SK-N-SH treated with all-trans-retinoic acid at 6 μM for 48 hours (cell line): ENCODE data around the gene PDRG1.

ENCODE experiments used
- ATAC-seq: fragments of 200-7000 bp; cut with Tn5 transposase; 3 replicates; pipeline ENCODE4 v1.9.1; 2020; ENCODE audit warnings: mild to moderate bottlenecking, moderate library complexity
- CREB5 ChIP-seq: fragments of 250-450 bp; sonication (Bioruptor Pico); IDR thresholded peaks from 2 replicates; pipeline ENCODE4 v1.5.1; 2020; ENCODE audit warnings: low read depth, mild to moderate bottlenecking, moderate library complexity
- CSRNP3 ChIP-seq: fragments of 250-450 bp; sonication (Bioruptor Pico); IDR thresholded peaks from 2 replicates; pipeline ENCODE4 v1.5.1; 2021; ENCODE audit warnings: mild to moderate bottlenecking, moderate library complexity
- ESRRG ChIP-seq: fragments of 250-450 bp; sonication (Bioruptor Pico); IDR thresholded peaks from 2 replicates; pipeline ENCODE4 v1.6.1; 2021; ENCODE audit warnings: mild to moderate bottlenecking
- GLIS3 ChIP-seq: fragments of 250-450 bp; sonication (Bioruptor Pico); IDR thresholded peaks from 2 replicates; pipeline ENCODE4 v1.5.0; 2020; ENCODE audit warnings: mild to moderate bottlenecking, moderate library complexity
- OSR1 ChIP-seq: fragments of 250-450 bp; sonication (Bioruptor Pico); IDR thresholded peaks from 2 replicates; pipeline ENCODE4 v1.8.0; 2022; ENCODE audit warnings: moderate library complexity, mild to moderate bottlenecking, inconsistent platforms
- POU6F1 ChIP-seq: fragments of 250-450 bp; sonication (Bioruptor Pico); IDR thresholded peaks from 2 replicates; pipeline ENCODE4 v1.8.0; 2021; ENCODE audit warnings: low read depth, mild to moderate bottlenecking, moderate library complexity, borderline replicate concordance
- PPARA ChIP-seq: fragments of 250-450 bp; sonication (Bioruptor Pico); IDR thresholded peaks from 2 replicates; pipeline ENCODE4 v1.5.0; 2020; ENCODE audit warnings: mild to moderate bottlenecking, borderline replicate concordance
- RARB ChIP-seq: fragments of 250-450 bp; sonication (Bioruptor Pico); IDR thresholded peaks from 2 replicates; pipeline ENCODE4 v1.8.0; 2021; ENCODE audit warnings: mild to moderate bottlenecking, moderate library complexity
- SNAI2 ChIP-seq: fragments of 250-450 bp; sonication (Bioruptor Pico); IDR thresholded peaks from 2 replicates; pipeline ENCODE4 v1.5.0; 2020; ENCODE audit warnings: mild to moderate bottlenecking, moderate library complexity
- TCF4 ChIP-seq: fragments of 250-450 bp; sonication (Bioruptor Pico); IDR thresholded peaks from 2 replicates; pipeline ENCODE4 v1.8.0; 2021; ENCODE audit warnings: mild to moderate bottlenecking, moderate library complexity, borderline replicate concordance
- TOX ChIP-seq: fragments of 250-450 bp; sonication (Bioruptor Pico); IDR thresholded peaks from 2 replicates; pipeline ENCODE4 v1.8.0; 2021; ENCODE audit warnings: mild to moderate bottlenecking, moderate library complexity, borderline replicate concordance
- TSHZ2 ChIP-seq: fragments of 250-450 bp; sonication (Bioruptor Pico); IDR thresholded peaks from 2 replicates; pipeline ENCODE4 v1.5.0; 2020; ENCODE audit warnings: mild to moderate bottlenecking, moderate library complexity
- ZC3H10 ChIP-seq: fragments of 250-450 bp; sonication (Bioruptor Pico); IDR thresholded peaks from 2 replicates; pipeline ENCODE4 v1.5.1; 2021; ENCODE audit warnings: mild to moderate bottlenecking, moderate library complexity
- ZFP3 ChIP-seq: fragments of 250-450 bp; sonication (Bioruptor Pico); IDR thresholded peaks from 2 replicates; pipeline ENCODE4 v1.5.0; 2020; ENCODE audit warnings: mild to moderate bottlenecking, moderate library complexity
- ZFP30 ChIP-seq: fragments of 450-650 bp; formaldehyde crosslinking; IDR thresholded peaks from 2 replicates; pipeline ENCODE4 v1.5.0; 2022; ENCODE audit warnings: mild to moderate bottlenecking, moderate library complexity
- ZNF565 ChIP-seq: fragments of 450-650 bp; formaldehyde crosslinking; conservative IDR thresholded peaks from 2 replicates; pipeline ENCODE4 v1.5.0; 2020; ENCODE audit warnings: low read depth, mild to moderate bottlenecking, moderate library complexity
- ZNF70 ChIP-seq: fragments of 450-650 bp; formaldehyde crosslinking; IDR thresholded peaks from 2 replicates; pipeline ENCODE4 v1.5.0; 2020; ENCODE audit warnings: mild to moderate bottlenecking, moderate library complexity
- ZNF8 ChIP-seq: fragments of 450-650 bp; formaldehyde crosslinking; IDR thresholded peaks from 2 replicates; pipeline ENCODE4 v1.5.0; 2020; ENCODE audit warnings: mild to moderate bottlenecking, moderate library complexity

PDRG1 gene

GRCh38 chr20:31977080-31977479, 25.2 kb upstream of the PDRG1 start:
- TF ChIP-seq RARB (CRISPR knock-in tag) (no peak), POU6F1 (CRISPR knock-in tag) (no peak), ZFP30 (no peak), CSRNP3 (no peak), TSHZ2 (CRISPR knock-in tag) (no peak), TCF4 (CRISPR knock-in tag) (no peak)
- ATAC-seq: no peak

- ATAC-seq: no peak
- TF ChIP-seq ESRRG (CRISPR knock-in tag) (no peak), CSRNP3 (no peak), RARB (CRISPR knock-in tag) (no peak), CREB5 (no peak), TCF4 (CRISPR knock-in tag) (no peak), ZNF70 (CRISPR knock-in tag) (no peak), TSHZ2 (CRISPR knock-in tag) (no peak), POU6F1 (CRISPR knock-in tag) (no peak), PPARA (CRISPR knock-in tag) (no peak), SNAI2 (CRISPR knock-in tag) (no peak), GLIS3 (no peak), ZNF8 (CRISPR knock-in tag) (no peak), ZC3H10 (CRISPR knock-in tag) (no peak), ZFP30 (no peak)
Measured at GRCh38 chr20:31975874-31976273, 24.0 kb upstream of the PDRG1 start.

GRCh38 chr20:31974951-31975487, 23.2 kb upstream of the PDRG1 start:
- TF ChIP-seq ZNF565 (CRISPR knock-in tag) (no peak), ZFP3 (CRISPR knock-in tag) (no peak), TOX (CRISPR knock-in tag) (no peak), GLIS3 (no peak), OSR1 (CRISPR knock-in tag) (no peak), POU6F1 (CRISPR knock-in tag) (no peak)
- TF ChIP-seq, all 23 proteins: peak for 0
- ATAC-seq: no peak
